Measurements from ENCODE around the gene LIMS2. TPM values are rescaled to one million over a fixed set of nuclear protein-coding genes. Genes with fewer than 3 reads are reported as not detected.

The LIMS2 gene
- total RNA-seq, 2 experiments from 2014 or later, result 7.6 to 8.3 TPM

GRCh38 chr2:127701651-127702394 is 26.5 kb upstream of the LIMS2 start:
- POLR2A ChIA-PET, result interaction anchor here (0.5 to 2.3 kb wide), 8 partner anchors 12 to 622 kb away, joined by 3 to 8 read pairs (median 6); partner anchors contain the start of genes IWS1, UGGT1 and WDR33
- CTCF ChIA-PET, result interaction anchor here (1.3 kb wide), 2 partner anchors 110 to 176 kb away, joined by 3 to 5 read pairs; partner anchors contain the start of gene IWS1

- ChIA-PET POLR2A (interaction anchor here (1.9 to 2.3 kb wide), 2 partner anchors 110 to 390 kb away, joined by 7 to 8 read pairs; partner anchors contain the start of genes UGGT1 and WDR33), CTCF (interaction anchor here (1.3 kb wide), 1 partner anchor 175 kb away, joined by 3 read pairs; the partner anchor contains the start of gene IWS1)
Measured at GRCh38 chr2:127701193-127701650, 25.9 kb upstream of the LIMS2 start, which contains the start of gene SFT2D3. TSS of gene SFT2D3 (plus strand) at chr2:127701497. CDS start at chr2:127701529, 32 bp downstream.

GRCh38 chr2:127700527-127701192 is 25.3 kb upstream of the LIMS2 start:
- ChIA-PET CTCF (no interaction called here), POLR2A (interaction anchor here (1.9 to 2.3 kb wide), 2 partner anchors 111 to 390 kb away, joined by 7 to 8 read pairs; partner anchors contain the start of genes UGGT1 and WDR33)

GRCh38 chr2:127698553-127699355 is 23.4 kb upstream of the LIMS2 start:
- POLR2A ChIA-PET, result no interaction called here
- CTCF ChIA-PET, result no interaction called here

- CTCF ChIA-PET, result interaction anchor here (0.6 kb wide), 1 partner anchor 10 kb away, joined by 3 read pairs; no protein-coding TSS in a partner anchor
- POLR2A ChIA-PET, result no interaction called here
Measured at GRCh38 chr2:127697482-127698180, 22.3 kb upstream of the LIMS2 start.

- ChIA-PET POLR2A (no interaction called here), CTCF (no interaction called here)
Measured at GRCh38 chr2:127695491-127696472, 20.5 kb upstream of the LIMS2 start.

- ChIA-PET CTCF (interaction anchor here (1.2 kb wide), 1 partner anchor 20 kb away, joined by 3 read pairs; the partner anchor contains the start of gene LIMS2), POLR2A (no interaction called here)
Measured at GRCh38 chr2:127694986-127695385, 19.7 kb upstream of the LIMS2 start.

GRCh38 chr2:127690696-127691095 is 15.4 kb upstream of the LIMS2 start:
- POLR2A ChIA-PET, result no interaction called here
- CTCF ChIA-PET, result no interaction called here

- ChIA-PET POLR2A (no interaction called here), CTCF (no interaction called here)
Measured at GRCh38 chr2:127688405-127688804, 13.1 kb upstream of the LIMS2 start.

GRCh38 chr2:127685410-127686080 is 10.2 kb upstream of the LIMS2 start:
- CTCF ChIA-PET, result no interaction called here
- POLR2A ChIA-PET, result no interaction called here

- POLR2A ChIA-PET, result no interaction called here
- CTCF ChIA-PET, result no interaction called here
Measured at GRCh38 chr2:127683757-127684156, 8.4 kb upstream of the LIMS2 start.

GRCh38 chr2:127683056-127683455 is 7.7 kb upstream of the LIMS2 start:
- CTCF ChIA-PET, result no interaction called here
- POLR2A ChIA-PET, result no interaction called here

- ChIA-PET POLR2A (no interaction called here), CTCF (interaction anchor here (1.2 kb wide), 1 partner anchor 91 kb away, joined by 4 read pairs; no protein-coding TSS in a partner anchor)
Measured at GRCh38 chr2:127681976-127682857, 6.9 kb upstream of the LIMS2 start.

- ChIA-PET CTCF (interaction anchor here (1.2 kb wide), 1 partner anchor 90 kb away, joined by 4 read pairs; no protein-coding TSS in a partner anchor), POLR2A (no interaction called here)
Measured at GRCh38 chr2:127681288-127681804, 6.0 kb upstream of the LIMS2 start.

GRCh38 chr2:127680706-127681287 is 5.5 kb upstream of the LIMS2 start:
- ChIA-PET CTCF (no interaction called here), POLR2A (no interaction called here)

All from activated CD8-positive, alpha-beta memory T cell treated with anti-CD3 and anti-CD28 coated beads for 36 hours (primary cell).